GM21367 (cell line): ENCODE measurements around the gene GRK3.

Experiments
- ATAC-seq: cut with Tn5 transposase; IDR thresholded peaks from one replicate; pipeline ENCODE4 v1.9.1; 2021; ENCODE audit not compliant: unreplicated experiment

Gene GRK3

DNA sequence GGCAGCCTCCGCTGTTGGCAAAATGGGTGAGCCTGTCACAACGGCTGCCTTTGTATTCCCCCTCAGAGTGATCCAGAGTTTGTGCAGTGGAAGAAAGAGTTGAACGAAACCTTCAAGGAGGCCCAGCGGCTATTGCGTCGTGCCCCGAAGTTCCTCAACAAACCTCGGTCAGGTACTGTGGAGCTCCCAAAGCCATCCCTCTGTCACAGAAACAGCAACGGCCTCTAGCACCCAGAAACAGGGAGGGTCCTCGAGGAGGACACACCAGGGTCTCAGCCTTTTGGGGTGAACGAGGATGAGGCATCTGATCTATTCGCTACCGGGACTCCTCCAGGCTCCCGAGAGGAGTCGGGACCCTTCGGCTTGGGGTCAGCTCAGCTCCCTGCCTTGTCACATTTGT, 157.7 kb downstream of the GRK3 start:
- ATAC-seq = no peak

DNA sequence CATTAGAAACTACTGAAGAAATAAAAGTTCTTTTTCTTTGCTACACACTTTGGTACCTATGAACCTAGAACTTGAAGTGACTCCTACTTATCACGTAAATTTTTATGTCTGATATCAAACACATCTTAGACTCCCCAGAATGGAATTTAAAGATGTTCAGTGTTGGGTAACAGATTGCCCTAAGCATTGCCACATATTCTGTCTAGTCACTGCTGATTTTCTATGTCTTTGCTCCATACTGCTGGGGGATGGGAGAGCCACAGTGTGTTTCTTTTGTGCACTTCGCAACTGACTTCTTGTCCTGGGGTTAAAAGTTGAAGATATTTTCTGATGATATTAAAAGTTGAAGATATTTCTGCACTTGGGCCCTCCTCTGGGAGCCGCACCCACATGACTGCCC, 158.2 kb downstream of the GRK3 start:
- ATAC-seq = no peak

DNA sequence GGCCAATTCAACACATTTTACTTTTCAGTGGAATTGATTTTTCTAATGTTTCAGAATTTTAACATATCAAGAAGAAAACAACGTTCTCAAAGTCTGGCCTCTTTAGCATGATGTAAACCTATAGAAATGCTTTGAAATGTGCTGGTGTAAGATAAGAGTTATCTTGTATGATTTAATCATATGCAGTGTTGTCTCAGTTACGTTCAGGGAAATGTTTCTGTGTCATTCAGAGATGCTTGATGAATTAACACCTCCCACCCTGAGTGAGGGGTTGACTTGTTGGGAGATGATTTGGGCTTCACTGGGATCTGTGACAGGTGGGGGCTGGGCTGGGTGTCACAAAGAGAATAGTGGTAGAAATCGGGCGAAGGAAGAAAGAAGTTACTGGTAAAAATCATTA, 161.8 kb downstream of the GRK3 start:
- ATAC-seq = no peak

DNA sequence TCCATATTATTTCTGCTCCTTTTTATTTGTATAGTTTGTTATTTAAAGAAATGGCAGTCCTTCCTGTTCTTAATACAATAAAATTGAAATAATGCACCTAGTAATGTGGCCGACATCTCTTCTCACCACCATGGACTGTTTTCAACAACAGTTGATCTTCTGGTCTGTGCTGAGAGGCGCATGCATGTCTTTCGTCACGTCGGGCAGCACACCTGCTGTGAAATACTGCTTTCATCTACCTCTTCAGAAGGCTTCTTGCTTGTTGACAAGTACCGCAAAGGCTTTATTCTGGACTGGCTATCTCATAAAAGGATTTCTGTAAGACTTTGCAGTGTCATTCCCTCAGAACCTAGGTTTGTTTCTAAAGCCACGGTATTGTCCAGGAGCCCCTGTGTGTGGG, 163.6 kb downstream of the GRK3 start:
- no peak for ATAC-seq

DNA sequence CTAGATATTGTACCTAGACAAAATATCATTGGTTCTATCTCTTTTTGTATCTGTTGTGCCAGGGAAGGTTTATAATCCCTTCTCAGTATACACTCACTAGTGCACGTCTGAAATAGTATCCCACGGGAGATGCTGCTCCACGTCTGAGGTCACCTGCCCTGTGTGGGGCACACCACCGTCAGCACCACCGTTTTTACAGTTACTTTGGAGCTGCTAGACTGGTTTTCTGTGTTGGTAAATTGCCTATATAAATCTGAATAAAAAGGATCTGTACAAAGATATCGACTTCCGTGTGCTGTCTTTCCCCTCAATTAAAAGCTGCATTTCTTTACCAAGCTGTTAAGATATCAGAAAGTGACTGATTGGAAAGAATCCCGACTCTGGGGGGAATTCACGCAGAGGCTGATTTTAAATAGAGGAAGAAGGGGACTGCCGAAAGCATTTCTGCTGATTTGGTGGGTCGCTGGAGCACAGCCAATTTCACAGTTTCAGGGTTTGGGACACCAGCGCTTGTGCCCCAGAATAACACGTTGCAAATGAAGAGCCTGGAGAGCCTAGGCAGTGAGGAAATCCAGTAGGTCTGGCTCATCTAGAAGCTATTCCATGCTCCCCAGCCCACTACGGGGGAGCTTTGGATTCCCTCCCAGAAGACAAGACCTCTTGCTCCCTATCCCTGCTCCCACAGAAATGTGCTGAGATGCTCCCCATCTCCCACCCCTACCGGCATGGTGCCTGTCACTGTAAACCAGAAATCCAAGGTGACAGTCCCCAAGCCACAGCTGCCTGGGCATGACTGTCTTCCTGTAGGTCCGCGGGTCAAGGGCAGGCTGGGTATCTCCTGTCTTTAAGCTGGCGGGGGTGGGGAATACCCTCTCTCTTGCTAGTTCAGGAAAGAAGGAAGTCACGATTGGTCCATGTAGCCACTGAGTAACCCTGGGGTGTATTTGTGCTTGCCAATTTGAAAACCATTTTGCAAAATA, 164.8 kb downstream of the GRK3 start:
- no peak for ATAC-seq

DNA sequence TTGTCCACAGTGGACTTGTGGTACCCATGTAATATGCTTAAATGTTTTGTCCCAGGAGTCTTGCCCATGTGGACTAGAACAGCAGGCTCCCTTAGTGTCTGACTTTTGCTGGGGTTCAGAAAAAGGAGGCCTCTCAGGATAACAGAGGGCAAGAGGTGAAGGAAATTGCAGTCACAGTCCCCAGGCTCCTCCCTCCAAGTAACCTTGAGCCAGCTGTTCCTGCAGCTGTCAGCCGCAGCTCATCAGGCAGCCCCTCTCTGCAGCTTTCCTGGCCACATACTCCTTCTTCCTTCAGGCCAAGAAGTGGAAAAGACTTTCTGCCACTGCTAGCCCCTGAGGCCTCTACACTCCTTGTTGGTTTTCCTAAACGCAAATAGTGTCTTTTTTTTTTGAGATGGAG, 171.2 kb downstream of the GRK3 start:
- ATAC-seq = no peak

DNA sequence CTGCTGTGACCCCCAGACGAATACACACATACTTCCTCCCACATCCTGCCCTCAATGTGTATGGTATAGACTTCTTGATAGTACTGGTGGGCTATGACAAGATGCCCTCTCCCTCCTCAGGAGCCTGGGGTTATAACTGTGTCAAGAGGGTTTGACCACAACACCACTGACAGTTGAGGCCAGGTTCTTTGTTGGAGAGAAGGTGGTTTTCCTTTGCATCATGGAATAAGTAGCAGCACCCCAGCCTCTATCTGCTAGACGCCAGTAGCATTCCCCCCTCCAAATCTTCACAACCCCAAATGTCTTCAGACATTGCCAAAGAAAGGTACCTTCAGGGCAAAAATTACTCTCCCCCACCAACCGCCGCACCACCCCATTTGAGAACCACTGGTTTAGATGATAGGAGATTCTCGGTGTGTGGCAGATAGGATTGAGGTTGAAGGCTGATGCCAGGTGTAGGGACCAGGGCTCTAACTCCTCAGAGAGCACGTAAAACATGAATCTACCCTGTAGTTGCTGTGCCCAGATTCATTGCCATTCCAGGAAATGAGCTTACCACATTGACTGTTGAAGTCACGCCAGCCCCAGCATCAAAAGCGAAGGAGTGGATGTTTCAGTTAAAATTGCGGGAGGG, 172.0 kb downstream of the GRK3 start:
- ATAC-seq = no peak

DNA sequence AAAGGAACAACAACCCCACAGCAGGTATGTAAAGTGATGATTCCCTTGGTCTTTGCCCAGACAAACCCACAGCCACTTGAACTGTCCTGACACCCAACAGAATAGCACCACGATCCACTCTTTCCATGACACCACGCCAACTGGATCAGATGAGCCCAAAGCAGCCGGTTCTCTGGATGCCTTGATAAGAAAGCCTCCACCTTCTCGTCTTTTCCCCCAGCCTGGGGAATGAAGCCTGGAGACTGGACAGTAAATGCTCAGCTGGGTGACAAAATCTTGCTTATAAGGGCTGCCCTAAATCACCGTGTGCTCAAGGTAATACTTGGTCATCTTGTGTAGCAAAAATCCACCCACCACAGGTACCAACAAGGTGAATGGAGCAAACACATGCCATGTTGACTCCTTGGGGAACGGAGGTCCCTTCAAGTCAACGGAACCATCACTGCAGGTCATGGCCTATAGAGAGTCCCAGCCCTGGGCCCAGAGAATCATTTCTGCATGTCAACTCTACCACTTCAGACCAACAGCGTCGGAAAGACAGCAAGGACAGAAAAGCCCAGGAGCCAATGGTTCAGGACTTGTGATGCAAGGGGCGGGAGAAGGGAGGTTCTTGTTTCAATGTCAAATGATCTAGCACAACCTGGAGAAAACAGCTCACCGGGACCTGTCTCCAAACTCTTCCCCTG, 175.3 kb downstream of the GRK3 start:
- no peak for ATAC-seq

DNA sequence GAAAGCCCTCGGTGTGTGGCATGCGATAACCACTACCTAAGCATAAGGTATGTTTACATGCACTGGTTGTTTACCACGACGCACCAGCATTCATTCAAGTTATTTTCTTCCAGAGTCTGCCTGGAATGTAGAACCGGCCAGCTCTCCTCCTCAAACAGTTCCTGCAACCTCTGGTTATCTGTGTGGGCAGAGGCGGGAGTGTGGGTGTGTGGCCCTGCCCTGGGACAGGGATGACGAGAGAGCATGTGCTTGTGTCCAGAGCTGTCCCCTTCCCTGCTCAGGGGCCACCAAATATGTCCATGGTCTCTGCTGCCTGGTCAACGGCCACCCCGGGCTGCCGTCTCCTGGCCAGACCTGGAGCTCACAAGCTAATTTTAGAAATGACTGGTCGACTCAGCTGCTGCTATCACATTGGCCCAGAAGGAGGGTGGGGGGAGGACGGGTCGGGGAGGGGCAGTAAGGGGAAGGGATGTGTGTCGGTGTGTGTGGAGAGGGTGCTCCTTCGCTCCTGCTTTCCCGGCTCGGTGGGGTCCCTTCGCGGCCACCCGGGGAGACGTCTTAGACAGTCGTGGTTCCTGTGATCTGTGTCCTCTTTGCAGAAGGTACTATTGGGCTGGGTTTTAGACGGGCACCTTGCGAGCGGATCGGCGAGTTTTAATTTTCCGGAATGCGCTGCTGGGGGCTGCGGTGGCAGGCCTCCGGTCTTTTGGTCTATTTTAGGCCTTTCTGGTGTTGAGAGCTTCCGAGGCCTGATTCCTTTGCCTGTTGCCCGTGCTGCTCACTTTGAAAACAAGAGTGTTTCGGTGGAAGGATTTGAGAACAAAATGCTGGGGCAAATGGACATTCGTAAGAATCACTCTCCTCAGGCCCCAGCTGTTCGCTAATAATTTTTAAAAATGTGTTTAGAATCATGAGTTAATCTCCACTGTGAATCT, 177.5 kb downstream of the GRK3 start, which contains the start of gene MYO18B:
MYO18B (plus strand) TSS at position 497 of the 935 bp plus-strand sequence. CDS start 18,905 bp downstream, outside the sequence.
- ATAC-seq = no peak

DNA sequence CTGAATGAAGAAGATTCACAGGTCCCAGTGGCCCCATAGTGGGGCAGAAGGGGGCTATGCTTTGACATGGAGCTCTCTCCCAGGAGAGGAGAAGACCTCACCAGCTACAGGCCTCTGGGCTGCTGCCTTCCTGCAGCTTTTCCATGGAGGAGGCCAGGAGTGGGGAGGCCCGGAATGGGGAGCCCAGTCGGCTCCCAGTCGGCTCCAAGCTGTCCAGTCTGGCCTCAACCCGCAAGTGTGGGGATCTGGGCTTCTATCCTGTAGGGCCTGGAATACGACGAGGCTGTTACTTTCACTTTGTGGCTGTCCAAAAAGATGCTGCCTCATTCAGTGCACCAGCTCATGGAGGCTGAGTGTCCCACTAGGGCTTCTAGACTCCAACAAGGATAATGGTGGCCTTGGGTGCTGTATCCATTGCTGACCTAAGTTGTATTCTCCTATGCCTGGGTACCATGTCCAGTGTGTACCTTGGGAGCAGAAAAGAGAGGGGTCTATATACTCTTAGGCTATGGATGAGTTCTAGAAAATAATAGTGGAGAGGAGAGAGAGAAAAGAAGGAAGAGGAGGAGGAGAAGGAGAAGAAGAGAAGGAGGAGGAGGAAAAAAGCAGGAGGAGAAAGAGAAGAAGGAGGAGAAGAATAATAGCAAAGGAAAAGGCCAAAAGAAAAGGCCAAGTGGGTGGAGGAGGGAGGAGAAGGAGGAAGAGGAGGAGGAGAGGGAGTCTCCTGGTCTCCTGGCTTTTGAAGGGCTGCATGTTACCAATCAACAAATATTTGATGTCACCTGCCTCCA, 178.6 kb downstream of the GRK3 start:
- ATAC-seq = no peak

DNA sequence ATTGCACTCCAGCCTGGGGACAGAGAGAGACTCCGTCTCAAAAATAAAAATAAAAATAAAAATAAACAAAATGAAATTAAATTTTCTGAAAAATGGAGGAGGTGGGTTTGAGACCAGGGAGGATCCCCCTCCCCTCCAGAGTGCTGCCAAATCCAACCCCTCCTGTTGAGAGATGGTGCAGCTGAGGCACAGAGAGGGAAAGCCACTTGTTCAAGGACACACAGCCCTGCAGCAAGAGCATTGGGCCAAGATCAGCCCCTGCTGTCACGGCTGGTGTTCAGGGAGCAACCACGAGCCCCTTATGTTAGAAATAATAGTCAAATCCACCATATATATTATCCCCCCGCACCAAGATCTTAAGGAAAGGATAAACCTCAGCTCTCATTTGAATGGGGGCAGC, 180.2 kb downstream of the GRK3 start:
- no peak for ATAC-seq

DNA sequence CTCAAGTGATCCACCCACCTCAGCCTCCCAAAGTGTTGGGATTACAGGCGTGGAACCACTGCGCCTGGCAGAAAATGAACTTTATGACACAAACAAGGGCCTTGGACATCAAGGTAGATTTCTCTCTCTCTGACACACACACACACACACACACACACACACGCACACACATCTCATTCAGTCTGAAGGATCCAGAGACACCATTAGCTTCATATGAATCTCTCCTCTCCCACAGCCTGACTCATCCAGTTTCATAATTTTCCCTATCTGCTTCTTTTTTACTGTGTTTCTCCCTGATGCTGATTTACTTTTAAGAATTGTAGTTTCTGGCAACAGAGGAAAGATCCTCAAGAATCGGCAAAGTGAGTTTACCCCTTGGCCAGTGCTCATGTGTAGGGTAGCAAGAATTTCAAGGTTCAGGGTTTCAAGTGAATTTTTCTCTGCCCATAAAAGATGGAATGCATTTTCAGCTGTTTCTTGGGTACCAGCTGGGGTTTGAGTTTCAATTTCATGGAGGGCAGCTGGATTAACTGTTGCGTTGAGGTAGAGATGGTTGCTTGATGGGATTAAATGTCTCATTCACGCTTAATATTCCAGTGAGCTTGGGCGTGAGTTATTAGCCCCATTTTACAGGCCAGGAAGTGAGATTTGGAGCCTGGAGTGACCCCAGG, 181.0 kb downstream of the GRK3 start:
- no peak for ATAC-seq

DNA sequence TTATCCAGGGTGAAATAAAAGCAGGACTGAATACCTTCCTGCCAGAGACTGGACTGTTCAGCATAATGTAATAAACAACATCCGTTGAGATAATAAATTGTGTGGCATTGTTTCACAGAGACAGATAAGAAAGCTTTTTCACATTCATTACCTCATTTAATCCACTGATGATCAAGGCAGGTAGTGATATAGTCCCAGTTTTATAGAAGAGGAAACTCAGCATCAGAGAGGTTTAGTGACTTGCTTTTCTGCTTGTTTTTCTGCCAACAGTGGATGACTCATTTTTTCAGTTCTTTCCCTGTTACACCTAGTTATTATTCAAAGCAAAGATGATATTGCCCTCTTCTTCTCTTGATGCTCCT, 181.5 kb downstream of the GRK3 start:
- no peak for ATAC-seq

DNA sequence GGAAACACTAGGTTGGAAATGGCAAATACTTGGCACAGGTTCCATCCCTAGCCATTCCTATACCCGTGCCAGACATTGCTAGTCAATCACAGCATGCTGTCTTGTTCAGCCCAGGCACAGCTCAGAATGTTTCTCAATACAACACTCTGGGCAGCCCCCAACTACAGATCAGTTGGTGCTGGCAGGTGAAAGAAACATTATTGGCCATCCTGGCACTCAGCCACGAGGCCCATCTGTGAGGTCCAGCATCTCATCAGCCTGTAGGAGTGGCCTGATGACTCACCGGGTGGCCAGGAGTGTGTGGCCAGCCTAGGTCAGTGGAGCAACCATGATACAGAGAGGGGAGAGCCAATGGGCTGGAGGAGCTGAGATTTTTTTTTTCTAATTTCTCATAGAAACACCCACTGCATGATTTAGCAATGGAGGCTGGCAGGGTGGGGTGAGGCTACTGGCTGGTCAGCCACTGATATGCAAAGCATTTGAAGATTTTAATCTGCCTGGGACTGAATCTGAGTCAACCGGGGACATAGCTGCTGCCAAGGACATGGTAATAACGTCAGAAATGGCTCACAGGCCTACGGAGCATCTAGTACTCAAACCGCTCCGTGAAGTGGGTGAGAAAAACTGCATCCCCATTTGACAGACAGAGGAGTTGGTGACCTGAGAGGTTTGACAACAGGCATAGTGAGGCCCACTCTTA, 182.9 kb downstream of the GRK3 start:
- no peak for ATAC-seq

DNA sequence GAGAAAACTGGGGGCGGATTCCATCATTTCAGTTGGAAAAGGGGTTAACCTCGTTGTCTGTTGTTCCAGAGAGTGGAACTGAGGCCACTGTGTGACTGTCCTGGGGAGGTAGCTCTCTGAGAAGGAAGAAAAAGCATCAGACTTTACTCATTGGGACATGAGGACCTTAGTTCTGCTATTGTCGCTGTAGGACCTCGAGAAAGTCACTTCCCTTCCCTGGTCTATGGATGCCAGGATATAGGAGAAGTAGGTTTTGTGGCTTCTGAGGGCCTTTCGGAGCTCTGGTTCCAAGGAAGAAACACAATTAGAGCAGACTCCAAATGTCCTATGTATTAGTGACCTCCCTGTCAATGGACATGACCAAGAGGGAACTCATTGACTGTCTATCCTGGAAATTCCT, 183.7 kb downstream of the GRK3 start:
- no peak for ATAC-seq

DNA sequence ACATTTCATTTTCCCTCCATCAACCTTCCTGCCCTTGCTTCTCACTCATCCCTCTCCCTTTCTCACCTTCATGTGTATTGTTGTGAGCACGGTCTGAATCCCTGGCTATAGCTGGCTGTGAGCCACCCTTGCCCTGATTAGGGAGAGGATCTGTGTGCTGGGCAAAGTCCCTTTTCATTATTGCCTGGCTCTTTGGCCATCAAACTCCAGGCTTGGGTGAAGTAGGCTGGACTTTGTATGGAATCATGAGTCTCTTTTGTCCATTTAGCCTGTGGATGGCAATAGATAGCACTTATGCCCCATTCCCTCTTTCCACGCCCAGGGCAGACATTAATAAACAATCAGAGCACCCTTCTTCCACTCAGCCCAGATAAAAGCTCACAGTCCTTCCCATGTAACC, 184.2 kb downstream of the GRK3 start:
- no peak for ATAC-seq

DNA sequence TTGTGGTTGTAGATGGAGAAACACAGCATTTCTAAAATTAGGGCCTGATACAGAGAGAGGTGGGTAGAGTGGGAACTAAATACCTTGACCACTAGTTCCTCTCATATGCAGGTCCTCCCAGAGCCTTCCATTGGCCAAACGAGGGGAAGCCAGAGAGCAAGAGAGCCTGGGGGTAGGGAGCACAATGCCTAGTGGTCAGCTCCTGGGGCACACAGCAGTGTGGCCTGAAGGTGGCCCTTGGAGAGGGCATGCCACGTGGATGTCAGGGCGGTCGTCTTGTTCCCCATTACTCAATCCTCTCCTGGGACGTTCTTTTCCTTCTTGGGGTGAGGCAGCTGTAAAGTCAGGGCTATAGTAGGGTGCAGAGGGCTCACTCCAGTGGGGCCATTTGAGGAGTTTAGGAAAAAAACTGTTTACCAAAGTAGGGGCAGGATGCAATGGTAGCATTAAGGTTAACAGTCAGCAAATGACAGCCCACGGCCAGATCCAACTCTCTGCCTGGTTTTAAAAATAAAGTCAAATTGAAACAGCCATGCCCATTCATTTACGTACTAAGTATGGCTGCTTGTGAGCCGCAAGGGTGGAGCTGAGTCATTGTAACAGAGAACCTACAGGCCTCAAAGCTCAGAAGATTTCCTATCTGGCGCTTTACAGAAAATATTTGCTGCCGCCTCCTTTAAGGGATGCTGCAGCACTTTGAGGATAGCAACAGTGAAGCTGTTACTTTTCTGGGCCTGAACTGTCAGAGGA, 185.1 kb downstream of the GRK3 start:
- ATAC-seq = no peak

DNA sequence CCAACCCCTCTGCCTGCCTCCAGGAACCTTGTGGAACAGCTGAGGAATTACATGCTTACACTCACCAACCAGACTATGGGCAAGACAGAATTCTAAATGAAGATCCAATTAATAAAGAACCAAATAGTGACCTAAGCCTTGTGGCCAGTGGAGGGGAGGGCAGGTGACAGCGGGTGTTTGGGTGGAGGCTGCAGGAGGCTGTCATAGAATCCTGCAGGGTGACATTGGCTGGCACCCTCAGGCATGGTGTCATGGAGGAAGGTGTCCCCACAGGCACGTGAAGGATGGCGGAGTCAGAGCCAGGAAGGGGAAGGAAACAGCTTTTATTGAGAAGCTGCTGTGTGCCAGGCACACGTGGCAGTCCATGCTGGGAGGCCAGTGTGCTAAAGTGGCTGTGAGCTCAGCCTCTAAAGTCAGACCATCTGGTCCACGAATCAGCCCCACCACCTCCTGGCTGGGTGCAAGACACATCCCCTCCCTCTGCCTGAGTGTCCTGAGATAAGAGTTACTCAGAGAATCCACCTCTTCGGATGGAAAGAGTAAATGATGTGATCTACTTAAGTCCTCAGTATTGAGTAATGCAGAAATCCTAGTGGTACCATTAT, 186.2 kb downstream of the GRK3 start:
- no peak for ATAC-seq
